HG02870 (cell line): ENCODE measurements around the gene RFTN1.

ENCODE experiments used
- ATAC-seq: cut with Tn5 transposase; IDR thresholded peaks from one replicate; pipeline ENCODE4 v1.9.1; 2021; ENCODE audit warnings: mild to moderate bottlenecking, moderate library complexity; ENCODE audit not compliant: unreplicated experiment

RFTN1 gene

GRCh38 chr3:16336825-16337224 is 176.7 kb downstream of the RFTN1 start:
- no peak for ATAC-seq

DNA sequence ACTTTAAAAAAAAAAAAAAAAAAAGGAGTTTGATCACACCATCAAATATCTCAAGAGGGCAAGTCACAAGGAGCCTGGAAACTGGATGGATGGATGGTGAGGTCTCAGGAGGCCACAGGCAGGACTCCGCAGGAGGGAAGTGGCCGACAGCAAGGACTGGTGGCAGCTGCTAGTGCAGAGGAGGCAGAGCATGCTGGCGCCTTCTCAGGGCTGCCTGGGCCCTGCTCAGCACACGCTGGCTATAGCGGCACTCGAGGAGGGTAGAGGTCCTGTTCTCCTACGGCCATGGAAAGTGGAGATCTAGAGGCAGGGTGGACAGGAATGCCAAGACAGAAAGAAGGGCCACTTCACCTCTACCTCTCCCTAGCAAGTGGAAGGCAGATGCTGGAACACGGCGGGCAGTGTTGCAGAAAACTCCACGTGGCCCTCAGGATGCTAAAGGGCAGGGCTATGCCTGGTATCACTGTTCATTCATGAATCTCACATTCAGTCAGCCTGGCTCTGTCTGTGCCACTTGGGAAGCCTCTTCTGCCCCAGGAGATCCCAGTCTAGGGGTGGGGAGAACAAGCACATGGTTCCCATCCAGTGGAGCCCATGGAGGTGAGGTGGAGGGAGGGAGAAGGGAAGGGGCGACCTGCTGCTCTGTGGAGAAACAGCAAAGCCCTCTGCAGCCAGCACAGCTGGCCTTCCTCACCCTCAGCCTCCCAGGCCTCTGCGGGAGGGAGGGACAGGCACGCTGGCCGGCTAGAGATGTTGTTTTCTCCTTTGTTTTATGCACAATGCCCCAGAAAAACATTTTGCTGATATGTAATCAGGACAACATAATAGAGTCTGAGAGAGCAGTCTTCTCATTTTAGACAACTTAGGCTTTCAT is 177.5 kb downstream of the RFTN1 start:
- ATAC-seq = no peak

DNA sequence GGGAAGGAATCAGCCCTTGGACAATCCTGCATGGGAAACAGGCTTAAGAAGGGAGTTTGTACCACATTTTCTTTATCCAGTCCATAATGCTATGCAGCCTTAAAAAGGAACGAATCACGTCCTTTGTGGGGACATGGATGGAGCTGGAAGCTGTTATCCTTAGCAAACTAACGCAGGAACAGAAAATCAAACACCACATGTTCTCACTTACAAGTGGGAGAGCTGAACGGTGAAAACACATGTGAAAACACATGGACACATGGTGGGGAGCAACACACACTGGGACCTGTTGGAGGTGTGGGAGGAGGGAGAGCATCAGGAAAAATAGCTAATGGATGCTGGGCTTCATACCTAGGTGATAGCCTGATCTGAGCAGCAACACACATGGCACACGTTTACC is 178.2 kb downstream of the RFTN1 start:
- ATAC-seq = no peak

DNA sequence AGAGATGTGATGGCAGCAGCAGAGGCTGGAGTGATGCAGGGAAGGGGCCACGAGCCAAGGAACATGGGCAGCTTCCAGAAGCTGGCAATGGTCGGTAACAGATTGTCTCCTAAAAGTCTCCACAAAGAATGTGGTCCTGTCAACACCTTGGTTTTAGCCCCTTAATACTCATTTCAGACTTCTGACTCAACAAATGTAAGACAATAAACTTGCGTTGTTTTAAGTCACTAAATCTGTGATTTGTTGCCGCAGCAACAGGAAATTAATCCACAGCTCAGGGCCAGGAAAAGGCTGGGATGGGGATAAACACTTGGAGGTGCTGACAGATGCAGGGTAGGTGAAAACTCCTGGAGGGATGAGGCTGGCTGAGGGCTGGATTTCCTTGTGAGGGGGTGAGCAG is 178.6 kb downstream of the RFTN1 start:
- no peak for ATAC-seq

GRCh38 chr3:16332904-16333426 is 180.5 kb downstream of the RFTN1 start:
- ATAC-seq = no peak

DNA sequence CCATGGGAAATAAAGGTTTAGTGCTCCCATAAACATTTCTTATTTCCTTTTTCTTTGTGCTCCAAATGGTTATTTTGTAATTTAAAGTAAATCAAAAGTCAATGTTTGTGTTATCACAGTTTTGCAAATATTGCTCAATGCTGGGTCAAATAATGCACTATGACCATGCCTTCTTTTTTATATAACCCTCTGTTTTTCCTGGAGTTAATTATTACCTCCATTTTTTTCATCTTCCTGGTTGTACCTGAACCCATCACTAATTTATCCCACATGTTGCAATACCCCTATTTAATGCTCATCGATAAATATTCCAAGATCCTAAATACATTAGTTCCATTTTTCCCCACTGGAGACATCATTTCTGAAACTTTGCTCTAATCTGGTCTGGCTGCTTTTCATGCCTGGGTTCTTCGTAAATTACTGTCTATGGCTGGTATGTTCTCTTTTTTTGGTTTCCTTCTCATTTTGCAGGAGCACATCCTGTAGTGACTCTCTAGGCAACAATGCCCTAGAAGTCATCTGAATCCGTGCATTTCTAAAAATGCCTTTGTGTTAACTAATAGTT is 182.1 kb downstream of the RFTN1 start:
- ATAC-seq = no peak

GRCh38 chr3:16330351-16330750 is 183.1 kb downstream of the RFTN1 start:
- no peak for ATAC-seq

- ATAC-seq = no peak
Observed at GRCh38 chr3:16329826-16330129, 183.7 kb downstream of the RFTN1 start.

DNA sequence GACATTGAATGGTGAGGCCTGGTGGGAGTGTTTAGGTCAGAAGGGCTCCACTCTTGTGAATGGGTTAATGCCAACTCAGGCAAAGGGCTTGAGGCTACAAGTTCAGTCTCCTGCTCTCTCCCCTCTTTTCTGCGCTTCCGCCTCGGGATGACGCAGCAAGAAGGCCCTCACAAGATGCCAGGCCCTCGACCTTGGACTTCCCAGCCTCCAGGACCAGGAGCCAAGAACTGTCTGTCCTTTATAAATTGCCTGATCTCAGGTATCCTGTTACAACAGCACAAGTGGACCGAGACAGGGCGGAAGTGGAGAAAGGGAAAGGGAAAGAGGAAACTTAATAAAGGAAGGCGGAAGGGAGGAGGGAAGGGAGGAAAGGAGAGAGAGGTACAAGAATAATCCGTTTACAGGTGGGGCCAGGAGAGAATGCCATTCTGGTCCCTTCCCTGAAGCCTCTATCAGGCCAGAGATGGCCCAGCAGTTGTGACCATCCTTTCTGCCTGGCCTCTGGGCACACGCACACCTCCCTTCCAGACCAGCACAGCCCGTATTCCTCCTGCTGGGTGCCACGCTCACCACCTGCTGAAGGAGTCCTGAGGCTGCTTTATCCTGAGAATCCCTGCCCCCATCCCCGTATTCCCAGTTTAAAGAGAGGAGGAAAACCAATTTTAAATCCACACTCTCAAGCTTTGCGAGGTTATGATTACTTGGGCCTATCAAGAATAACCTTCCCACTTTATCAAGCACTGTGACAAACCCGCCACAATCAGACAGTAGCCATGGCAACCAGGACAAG is 184.3 kb downstream of the RFTN1 start:
- no peak for ATAC-seq

DNA sequence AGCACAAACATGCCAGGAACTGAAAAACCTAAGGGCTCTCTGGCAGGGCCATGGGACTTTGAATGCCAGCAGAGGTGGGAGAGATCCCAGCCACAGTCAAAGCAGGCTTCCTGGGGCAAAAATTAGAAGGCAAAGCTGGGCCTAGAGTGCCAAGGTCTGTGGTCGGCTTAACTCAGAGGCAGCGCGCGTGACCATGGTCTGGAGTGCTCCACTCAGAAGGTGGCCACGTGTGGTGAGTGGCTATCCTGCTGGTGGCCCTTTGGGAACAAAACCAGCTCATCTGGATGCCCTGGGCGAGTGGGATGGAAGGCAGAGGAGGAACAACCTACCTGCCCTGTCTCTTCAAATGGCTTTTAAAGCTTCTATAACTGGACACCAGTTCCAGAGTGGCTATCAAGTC is 185.4 kb downstream of the RFTN1 start:
- no peak for ATAC-seq

DNA sequence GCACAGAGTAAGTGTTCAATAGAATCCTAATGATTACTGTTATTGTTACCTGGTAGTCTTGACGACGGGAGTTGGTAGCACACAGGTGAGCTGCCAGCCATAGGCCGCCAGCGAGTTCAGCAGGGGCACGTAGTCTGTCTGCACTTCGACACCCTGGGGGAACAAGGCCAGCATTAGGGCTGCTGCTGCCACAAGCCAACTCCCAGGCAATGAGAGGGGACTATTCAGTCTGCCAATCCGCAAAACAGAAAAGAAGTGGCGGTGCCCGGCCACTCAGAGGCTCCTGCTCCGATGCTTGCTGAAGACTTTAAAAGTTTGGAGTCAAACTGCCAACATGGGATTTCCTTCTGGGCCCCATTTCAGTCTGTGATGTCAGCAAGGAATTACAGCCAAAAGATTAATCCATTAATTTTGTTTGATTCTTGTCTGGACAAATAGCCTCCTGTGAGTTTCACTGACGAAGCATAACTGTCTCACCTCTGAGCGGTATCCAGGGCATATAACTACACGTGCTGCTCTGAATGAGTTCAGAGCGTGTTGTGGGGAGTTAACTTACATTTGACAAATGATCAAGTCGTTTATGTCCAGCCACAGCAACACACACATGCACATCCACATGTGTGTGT is 186.7 kb downstream of the RFTN1 start:
- no peak for ATAC-seq

DNA sequence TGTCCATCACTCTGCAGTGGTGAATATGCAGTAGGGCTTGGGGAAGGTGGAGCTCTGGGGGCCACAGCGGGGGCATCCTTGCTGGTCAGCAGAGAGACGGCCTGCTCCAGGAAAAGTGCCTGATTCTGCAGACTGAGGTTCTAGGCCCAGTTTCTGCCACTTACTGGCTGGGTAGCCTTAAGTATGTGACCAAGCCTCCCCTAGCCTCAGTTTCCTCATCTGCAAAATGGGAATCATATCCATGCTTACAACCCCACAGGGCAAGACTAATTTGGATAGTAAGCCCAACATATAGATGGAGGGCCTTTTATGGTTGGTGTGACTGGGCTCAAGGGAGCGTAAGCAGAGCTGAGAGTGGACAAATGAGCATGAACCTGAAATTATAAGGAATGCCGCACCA is 187.6 kb downstream of the RFTN1 start:
- ATAC-seq = no peak

GRCh38 chr3:16323737-16324136 is 189.8 kb downstream of the RFTN1 start:
- no peak for ATAC-seq

GRCh38 chr3:16322189-16322588 is 191.3 kb downstream of the RFTN1 start:
- ATAC-seq = no peak

DNA sequence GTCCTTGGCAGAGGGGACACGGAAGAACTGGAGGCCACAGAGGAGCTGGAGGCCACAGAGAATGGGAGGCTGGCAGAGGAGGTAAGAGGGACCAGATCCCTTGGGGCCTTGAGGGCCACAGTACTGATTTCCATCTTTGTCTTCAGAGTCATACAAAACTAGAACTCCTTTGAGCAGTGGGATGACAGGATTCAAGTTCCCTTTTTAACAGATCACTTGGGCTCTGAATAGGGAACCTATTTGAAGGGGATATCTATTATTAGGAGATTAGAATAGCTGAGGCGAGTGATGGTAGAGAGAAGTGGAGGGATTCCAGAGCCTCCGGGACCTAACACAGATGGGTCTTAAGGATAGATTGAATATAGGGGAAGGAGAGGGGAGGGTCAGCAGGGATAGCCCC is 192.8 kb downstream of the RFTN1 start:
- ATAC-seq = no peak

GRCh38 chr3:16319723-16320122 is 193.8 kb downstream of the RFTN1 start:
- ATAC-seq = no peak

GRCh38 chr3:16319307-16319706 is 194.2 kb downstream of the RFTN1 start:
- ATAC-seq = no peak

DNA sequence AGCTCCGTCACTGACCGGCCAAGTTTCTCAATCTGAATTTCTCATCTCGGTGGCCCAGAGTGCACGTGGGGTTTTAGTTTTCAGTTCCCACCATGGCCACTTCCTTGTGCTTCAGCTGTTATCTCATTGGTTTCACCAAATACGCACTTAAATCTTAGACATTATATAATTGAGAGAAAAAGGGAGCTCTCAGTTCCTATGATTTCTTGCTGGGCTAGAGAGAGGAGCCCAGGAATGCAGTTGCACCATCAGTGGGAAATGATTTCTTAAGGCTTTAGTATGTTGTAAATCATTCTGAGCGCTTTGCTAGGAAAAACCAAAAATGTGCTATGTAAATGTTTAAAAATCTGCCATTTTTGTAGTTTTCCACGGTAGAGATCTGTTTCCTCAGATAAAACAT is 195.3 kb downstream of the RFTN1 start:
- no peak for ATAC-seq

- ATAC-seq = no peak
Observed at GRCh38 chr3:16317561-16317945, 195.9 kb downstream of the RFTN1 start.

DNA sequence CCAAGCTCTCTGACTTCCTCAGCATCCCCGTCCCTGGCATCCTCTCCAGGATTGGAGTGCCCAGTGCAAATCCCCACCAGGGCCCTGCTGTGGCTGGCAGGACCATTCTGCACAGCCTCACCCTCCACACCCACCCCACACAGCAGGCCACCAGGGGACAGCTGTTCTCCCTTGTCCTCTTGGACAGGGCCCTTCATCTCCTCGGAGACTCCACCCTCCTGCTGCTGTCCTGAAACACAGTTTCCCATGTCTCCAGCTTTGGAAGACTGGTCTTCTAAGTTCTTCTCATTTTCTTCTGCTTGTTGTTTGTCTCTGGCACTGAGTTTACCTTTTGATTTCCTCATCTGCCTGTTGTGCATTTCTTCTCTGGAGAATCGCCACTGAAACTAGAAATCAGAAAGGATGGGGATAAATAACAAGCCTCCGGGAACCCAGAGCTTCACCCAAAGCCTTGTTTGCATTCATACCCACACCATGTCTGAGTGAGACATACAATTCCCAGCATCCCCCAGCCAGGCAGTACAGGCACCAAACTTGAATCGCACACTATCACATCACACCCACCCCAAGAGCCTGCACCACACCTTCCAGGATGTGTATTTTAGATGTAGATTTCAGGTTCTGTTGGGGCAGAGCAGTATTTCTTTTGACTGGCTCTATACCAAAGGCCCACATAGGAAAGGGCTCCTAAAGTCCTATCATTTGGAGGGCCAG is 196.5 kb downstream of the RFTN1 start:
- no peak for ATAC-seq

DNA sequence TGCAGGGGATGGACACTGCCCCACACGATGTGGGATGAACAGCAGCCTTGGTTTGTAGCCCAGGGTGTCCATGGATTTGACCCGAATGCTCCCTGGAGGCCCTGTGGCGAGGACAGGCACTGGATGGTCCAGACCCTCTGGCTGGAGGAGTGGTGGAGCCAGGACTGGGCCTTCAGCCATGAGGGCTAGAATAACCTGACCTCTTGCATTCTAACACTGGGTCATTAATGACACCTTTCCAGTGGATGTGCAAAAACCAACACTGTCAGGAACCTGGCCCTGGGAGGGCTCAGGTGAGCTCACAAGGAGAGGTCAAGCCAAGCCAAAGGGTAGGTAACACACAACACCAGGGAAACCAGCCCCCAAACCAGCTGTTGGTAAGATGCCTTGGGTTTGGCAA is 197.1 kb downstream of the RFTN1 start:
- ATAC-seq = no peak
